ENCODE measurements around the gene PITHD1.

DNA sequence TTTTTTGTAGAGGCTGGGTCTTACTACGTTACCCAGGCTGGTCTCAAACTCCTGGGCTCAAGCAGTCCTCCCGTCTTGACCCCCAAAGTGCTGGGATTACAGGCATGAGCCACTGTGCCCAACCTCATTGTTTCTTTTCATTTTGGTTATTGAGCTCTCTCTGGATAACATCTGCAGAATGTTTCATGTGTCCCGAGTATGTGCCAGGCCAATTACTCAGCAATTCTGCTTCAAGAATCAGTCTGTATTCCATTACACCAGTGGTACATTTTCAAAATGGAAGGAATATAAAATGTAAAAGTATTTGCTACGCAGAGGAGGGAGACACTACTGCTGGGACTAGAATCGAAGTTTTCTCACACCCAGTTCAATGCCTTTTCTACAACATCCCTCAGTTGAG is 36.6 kb upstream of the PITHD1 start:
- TF ChIP-seq EZH2phosphoT487 (IDR thresholded peaks at IDR 0.05): no peak
- TF ChIP-seq, protein P1, sequence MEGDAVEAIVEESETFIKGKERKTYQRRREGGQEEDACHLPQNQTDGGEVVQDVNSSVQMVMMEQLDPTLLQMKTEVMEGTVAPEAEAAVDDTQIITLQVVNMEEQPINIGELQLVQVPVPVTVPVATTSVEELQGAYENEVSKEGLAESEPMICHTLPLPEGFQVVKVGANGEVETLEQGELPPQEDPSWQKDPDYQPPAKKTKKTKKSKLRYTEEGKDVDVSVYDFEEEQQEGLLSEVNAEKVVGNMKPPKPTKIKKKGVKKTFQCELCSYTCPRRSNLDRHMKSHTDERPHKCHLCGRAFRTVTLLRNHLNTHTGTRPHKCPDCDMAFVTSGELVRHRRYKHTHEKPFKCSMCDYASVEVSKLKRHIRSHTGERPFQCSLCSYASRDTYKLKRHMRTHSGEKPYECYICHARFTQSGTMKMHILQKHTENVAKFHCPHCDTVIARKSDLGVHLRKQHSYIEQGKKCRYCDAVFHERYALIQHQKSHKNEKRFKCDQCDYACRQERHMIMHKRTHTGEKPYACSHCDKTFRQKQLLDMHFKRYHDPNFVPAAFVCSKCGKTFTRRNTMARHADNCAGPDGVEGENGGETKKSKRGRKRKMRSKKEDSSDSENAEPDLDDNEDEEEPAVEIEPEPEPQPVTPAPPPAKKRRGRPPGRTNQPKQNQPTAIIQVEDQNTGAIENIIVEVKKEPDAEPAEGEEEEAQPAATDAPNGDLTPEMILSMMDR (IDR thresholded peaks at IDR 0.05): no peak

All from neural progenitor cell (in vitro differentiated cells).